ENCODE data around the gene OXCT2.

GRCh38 chr1:39808784-39809517, 37.8 kb upstream of the OXCT2 start:
- TF ChIP-seq CTCF (IDR thresholded peaks at IDR 0.05) (no peak), EP300 (IDR thresholded peaks at IDR 0.05) (no peak), POLR2A (IDR thresholded peaks at IDR 0.05) (no peak), POLR2AphosphoS5 (IDR thresholded peaks at IDR 0.05) (no peak)
